ENCODE measurements around the gene CCDC159. TPM values are rescaled to one million over a fixed set of nuclear protein-coding genes. Genes with fewer than 3 reads are reported as not detected.
"Not testable (repeated sequence)": the region's sequence is repeated elsewhere in the genome, so short reads cannot be mapped to it uniquely, and the experiment has no call there.

CCDC159 gene
- total and polyA plus RNA-seq, 10 donors, result 34.7 to 83.7 (median 52.8) TPM

- intact Hi-C loops (cut with DNase I; ENCODE audit: low total_unique reads), result no loop called here
- H3K27ac ChIP-seq, result no peak overlapping the region
- no peak for DNase-seq
- peaks cover 0 to 7% (median 0%) of the 10 kb centered on the region in 7 donors for H3K27me3 ChIP-seq (replicated peaks in 1 of 7)
- H3K4me3 ChIP-seq, result no peak overlapping the region
- H3K4me1 ChIP-seq, result peaks cover 0 to 13% (median 0%) of the 10 kb centered on the region in 6 donors
- no peaks in the 10 kb centered on the region for H3K9me3 ChIP-seq
- TF ChIP-seq, protein P1, sequence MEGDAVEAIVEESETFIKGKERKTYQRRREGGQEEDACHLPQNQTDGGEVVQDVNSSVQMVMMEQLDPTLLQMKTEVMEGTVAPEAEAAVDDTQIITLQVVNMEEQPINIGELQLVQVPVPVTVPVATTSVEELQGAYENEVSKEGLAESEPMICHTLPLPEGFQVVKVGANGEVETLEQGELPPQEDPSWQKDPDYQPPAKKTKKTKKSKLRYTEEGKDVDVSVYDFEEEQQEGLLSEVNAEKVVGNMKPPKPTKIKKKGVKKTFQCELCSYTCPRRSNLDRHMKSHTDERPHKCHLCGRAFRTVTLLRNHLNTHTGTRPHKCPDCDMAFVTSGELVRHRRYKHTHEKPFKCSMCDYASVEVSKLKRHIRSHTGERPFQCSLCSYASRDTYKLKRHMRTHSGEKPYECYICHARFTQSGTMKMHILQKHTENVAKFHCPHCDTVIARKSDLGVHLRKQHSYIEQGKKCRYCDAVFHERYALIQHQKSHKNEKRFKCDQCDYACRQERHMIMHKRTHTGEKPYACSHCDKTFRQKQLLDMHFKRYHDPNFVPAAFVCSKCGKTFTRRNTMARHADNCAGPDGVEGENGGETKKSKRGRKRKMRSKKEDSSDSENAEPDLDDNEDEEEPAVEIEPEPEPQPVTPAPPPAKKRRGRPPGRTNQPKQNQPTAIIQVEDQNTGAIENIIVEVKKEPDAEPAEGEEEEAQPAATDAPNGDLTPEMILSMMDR (IDR thresholded peaks at IDR 0.05 in 8 of 11, conservative IDR thresholded peaks at IDR 0.05 in 3 of 11), result no peak
- TF ChIP-seq POLR2AphosphoS5 (IDR thresholded peaks at IDR 0.05) (no peak), POLR2A (IDR thresholded peaks at IDR 0.05) (no peak)
- H3K36me3 ChIP-seq, result peaks cover 0 to 9% (median 0%) of the 10 kb centered on the region in 6 donors
- 91 to 97% (median 95%) methylated on average over 5 of the region's 5 CpGs for WGBS, 5 donors
These were observed 41.4 kb upstream of the CCDC159 start for GRCh38 chr19:11304936-11305335.

DNA sequence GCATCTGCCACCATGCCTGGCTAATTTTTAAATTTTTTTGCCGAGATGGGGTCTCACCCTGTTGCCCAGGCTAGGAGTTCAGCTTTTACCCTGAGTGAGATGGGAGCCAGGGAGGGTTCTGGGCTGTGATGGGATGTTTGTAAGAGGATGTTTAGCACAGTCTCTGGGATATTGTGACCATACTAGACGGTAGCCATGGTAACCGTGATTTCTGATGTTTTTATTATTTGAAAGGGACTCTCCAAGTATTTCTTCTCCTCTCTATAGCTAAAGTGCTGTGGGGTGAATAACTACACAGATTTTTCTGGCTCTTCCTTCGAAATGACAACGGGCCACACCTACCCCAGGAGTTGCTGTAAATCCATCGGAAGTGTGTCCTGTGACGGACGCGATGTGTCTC, 40.0 kb upstream of the CCDC159 start:
- TF ChIP-seq, protein P1 (IDR thresholded peaks at IDR 0.05 in 8 of 11, conservative IDR thresholded peaks at IDR 0.05 in 3 of 11), result no peak
- TF ChIP-seq POLR2AphosphoS5 (IDR thresholded peaks at IDR 0.05) (no peak), POLR2A (IDR thresholded peaks at IDR 0.05) (no peak)
- intact Hi-C loops (cut with DNase I; ENCODE audit: low total_unique reads), result no loop called here
- H3K9me3 ChIP-seq, result no peaks in the 10 kb centered on the region
- H3K27me3 ChIP-seq (replicated peaks in 1 of 7), result peaks cover 0 to 10% (median 0%) of the 10 kb centered on the region in 7 donors
- whole genome bisulfite sequencing, 5 donors, result 75 to 89% (median 84%) methylated on average over 9 of the region's 9 CpGs
- H3K4me3 ChIP-seq, result no peak overlapping the region
- peaks cover 0 to 4% (median 0%) of the 10 kb centered on the region in 6 donors for H3K4me1 ChIP-seq
- no peak for DNase-seq
- peaks cover 0 to 11% (median 0%) of the 10 kb centered on the region in 6 donors for H3K36me3 ChIP-seq
- H3K27ac ChIP-seq, result no peak overlapping the region

GRCh38 chr19:11320278-11320995, 25.9 kb upstream of the CCDC159 start:
- H3K4me3 ChIP-seq, result peak overlapping the region in 3 of 8 donors; percentile 24 to 52 (median 24)
- H3K36me3 ChIP-seq, result peaks cover 0 to 10% (median 4%) of the 10 kb centered on the region in 6 donors
- intact Hi-C loops (cut with DNase I; ENCODE audit: low total_unique reads); H3K27me3 ChIP-seq (replicated peaks in 1 of 7); H3K9me3 ChIP-seq; DNase-seq: not testable (repeated sequence)
- peak overlapping the region in 7 of 8 donors; percentile 65 to 96 (median 87) for H3K27ac ChIP-seq
- H3K4me1 ChIP-seq, result peaks cover 15 to 89% (median 48%) of the 10 kb centered on the region in 6 donors
- 31 to 55% (median 47%) methylated on average over 9 of the region's 9 CpGs for WGBS, 5 donors

DNA sequence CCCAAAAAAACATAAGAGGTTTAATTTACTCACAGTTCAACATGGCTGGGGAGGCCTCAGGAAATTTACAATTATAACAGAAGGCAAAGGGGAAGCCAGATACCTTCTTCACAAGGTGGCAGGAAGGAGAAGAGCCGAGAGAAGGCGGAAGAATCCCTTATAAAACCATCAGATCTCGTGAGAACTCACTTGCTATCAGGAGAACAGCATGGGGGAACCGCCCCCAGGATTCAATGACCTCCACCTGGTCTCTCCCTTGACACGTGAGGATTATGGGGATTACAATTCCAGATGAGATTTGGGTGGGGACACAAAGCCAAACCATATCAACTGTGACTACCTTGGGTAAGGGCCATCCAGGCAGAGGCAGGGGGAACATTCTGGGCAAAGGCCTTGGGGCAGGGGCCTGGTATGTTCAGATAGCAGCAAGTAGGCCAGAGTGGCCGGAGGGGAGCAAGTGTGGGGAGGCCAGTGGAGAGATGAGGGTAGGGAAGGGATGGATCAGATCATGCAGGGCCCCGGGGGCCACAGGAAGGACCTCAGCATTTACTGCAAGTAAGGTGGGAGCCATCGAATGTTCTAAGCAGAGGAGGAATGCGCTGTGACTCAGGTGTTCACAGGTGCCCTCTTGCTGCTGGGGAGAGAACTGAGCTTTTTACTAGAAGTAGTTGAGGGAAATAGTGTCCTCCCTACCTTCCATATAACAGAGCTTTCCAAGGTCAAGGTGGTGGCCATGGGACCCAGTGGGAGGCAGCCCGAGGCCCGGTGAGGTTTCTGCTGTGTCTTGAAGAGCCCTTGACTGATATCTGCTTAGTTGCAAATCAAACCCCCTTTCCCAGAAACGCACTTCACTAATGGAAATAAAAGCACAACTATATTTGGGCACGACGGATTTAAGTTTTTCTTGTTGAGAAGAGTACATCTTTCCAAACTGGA, 24.9 kb upstream of the CCDC159 start:
- WGBS, 5 donors, result 64 to 73% (median 72%) methylated on average over 14 of the region's 14 CpGs
- TF ChIP-seq POLR2AphosphoS5 (IDR thresholded peaks at IDR 0.05) (peak in 2 of 3 donors; percentile 19 to 45), POLR2A (IDR thresholded peaks at IDR 0.05) (no peak)
- TF ChIP-seq, protein P1 (IDR thresholded peaks at IDR 0.05 in 8 of 11, conservative IDR thresholded peaks at IDR 0.05 in 3 of 11), result no peak
- peak; percentile 76 for DNase-seq
- Histone ChIP-seq H3K9me3 (no peaks in the 10 kb centered on the region), H3K27me3 (replicated peaks in 1 of 7) (no peaks in the 10 kb centered on the region), H3K4me1 (peaks cover 15 to 94% (median 48%) of the 10 kb centered on the region in 6 donors), H3K4me3 (peak overlapping the region in 4 of 8 donors; percentile 6 to 52 (median 24)), H3K36me3 (peaks cover 0 to 20% (median 10%) of the 10 kb centered on the region in 6 donors), H3K27ac (peak overlapping the region in 7 of 8 donors; percentile 65 to 96 (median 87))
- intact Hi-C loops (cut with DNase I; ENCODE audit: low total_unique reads), result no loop called here

Measured in spleen (tissue), 11 donors.